GM13976 (cell line): Measurements from ENCODE around the gene CYP4F3.

ENCODE experiments used
- DNase-seq: peaks from one replicate; pipeline ENCODE4 v3.0.0; 2012; ENCODE audit warnings: low spot score
- in situ Hi-C: fragments of 300-500 bp; cut with MboI; formaldehyde crosslinking; loops from one replicate; pipeline ENCODE4 v1.12.0; 2022; ENCODE audit warnings: low sequenced_read_pairs, mixed read lengths, inconsistent platforms; ENCODE audit not compliant: unreplicated experiment
- TF ChIP-seq, protein P1 (sequence below): IDR thresholded peaks from 2 replicates; pipeline ENCODE4 v1.5.1; 2012; ENCODE audit warnings: borderline replicate concordance, mild to moderate bottlenecking; ENCODE audit not compliant: insufficient read depth; ENCODE audit errors: extremely low read depth, missing control alignments, control extremely low read depth

The CYP4F3 gene

DNA sequence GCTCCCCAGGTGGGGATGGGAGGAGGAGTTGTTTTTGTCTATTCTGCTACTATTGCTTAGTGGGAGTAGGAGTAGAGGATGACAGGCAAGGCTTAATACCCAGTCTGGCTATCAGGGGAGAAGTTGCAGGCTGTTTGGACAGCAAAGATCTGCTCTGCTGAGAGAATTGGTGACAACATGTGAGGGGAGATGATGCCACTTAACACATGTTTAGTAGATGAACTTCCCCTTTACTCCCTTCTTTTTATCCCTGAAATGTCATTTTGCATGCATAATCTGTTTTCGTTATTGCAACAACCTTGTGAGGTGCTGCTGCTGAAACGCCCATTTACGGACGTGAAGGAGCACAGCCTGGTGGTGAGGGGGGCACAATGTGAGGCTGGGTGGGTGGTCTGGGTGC, 29.2 kb downstream of the CYP4F3 start:
- no peak for DNase-seq
- in situ Hi-C loops, result no loop called here
- TF ChIP-seq, protein P1, sequence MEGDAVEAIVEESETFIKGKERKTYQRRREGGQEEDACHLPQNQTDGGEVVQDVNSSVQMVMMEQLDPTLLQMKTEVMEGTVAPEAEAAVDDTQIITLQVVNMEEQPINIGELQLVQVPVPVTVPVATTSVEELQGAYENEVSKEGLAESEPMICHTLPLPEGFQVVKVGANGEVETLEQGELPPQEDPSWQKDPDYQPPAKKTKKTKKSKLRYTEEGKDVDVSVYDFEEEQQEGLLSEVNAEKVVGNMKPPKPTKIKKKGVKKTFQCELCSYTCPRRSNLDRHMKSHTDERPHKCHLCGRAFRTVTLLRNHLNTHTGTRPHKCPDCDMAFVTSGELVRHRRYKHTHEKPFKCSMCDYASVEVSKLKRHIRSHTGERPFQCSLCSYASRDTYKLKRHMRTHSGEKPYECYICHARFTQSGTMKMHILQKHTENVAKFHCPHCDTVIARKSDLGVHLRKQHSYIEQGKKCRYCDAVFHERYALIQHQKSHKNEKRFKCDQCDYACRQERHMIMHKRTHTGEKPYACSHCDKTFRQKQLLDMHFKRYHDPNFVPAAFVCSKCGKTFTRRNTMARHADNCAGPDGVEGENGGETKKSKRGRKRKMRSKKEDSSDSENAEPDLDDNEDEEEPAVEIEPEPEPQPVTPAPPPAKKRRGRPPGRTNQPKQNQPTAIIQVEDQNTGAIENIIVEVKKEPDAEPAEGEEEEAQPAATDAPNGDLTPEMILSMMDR, result no peak

DNA sequence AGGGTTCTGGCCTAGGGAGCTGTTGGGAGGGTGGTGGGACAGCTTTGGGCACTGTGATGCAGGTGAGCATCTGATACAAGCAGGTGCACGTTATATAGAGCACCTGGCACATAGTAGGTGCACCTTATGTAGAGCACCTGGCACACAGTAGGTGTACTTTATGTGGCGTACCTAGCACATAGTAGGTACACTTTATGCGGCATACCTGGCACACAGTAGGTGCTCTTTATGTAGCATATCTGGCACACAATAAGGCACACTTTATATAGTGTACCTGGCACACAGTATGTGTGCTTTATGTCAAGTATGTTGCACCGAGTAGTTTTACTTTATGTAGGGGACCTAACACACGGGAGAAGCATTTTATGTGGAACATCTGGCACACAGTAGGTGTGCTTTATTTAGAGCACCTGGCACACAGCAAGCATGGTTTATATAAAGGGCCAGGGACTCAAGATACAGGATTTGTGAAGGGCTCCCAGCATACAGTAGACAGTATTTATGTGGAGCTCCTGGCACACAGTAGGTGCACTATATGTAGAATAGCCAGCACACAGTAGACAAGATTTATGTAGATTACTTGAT, 30.6 kb downstream of the CYP4F3 start:
- in situ Hi-C loops, result no loop called here
- TF ChIP-seq, protein P1, result no peak
- DNase-seq, result no peak

DNA sequence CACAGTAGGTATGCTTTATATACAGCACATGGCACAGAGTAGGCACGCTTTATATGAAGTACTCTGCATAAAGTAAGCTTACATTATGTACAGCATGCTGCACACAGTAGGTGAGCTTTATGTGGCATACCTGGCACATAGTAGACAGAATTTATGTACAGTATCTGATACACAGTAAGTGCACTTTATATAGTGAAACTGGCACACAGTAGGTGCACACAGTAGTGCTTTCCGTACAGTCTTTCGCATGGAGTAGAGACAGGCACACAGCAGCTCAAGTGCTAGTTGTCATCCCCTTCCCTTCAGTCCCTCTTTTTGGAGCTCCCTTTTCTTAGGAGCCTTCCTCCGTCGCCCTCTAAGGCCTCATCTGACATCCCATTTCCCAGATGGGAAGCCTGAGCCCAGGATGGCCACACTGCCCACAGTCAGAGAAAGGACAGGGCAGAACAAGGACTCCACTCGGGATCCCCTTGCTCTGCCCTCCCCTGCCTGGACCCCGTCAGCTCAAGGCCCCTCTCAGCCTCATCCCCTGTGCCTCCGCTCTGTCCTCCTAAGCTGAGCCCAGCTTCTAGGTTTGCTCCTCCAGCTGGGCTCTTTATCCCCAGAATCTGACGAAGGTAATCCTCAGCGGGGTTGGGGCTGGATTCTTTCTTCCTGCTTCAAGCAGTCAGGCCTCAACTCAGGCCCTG, 31.3 kb downstream of the CYP4F3 start:
- in situ Hi-C loops, result no loop called here
- DNase-seq, result no peak
- TF ChIP-seq, protein P1, result no peak

DNA sequence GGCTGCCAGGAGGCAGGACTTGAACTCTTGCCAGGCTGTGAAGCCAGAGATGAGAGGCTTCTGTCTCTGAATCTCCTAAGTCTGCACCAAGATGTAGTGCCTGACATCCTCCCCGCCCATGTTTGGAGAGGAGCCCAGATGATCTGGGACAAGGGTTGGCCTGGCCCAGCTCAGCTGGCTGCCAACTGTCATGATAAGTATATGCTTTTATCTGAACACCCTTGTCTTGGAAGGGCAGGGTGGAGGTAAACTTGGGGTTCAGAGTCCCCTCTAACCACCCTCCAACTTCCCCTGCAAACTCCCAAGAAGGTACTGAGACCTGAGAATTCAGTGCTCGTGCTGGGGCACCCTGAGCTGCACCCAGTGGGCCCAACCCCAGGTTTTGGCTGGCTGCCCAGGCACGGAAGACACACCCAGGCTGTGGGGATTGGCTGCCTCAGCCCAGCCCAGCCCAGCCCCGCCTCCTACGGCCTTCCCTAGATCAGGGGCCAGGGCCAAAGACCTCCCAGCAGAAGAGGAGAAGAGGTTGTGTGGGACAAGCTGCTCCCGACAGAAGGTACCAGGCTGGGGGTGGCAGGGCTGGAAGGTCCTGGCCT, 32.0 kb downstream of the CYP4F3 start, which contains the start of gene CYP4F12:
CYP4F12 (plus strand) TSS at position 508 of the 596 bp plus-strand sequence. CDS start 443 bp downstream, outside the sequence.
- in situ Hi-C loops, result no loop called here
- TF ChIP-seq, protein P1, result no peak
- no peak for DNase-seq

DNA sequence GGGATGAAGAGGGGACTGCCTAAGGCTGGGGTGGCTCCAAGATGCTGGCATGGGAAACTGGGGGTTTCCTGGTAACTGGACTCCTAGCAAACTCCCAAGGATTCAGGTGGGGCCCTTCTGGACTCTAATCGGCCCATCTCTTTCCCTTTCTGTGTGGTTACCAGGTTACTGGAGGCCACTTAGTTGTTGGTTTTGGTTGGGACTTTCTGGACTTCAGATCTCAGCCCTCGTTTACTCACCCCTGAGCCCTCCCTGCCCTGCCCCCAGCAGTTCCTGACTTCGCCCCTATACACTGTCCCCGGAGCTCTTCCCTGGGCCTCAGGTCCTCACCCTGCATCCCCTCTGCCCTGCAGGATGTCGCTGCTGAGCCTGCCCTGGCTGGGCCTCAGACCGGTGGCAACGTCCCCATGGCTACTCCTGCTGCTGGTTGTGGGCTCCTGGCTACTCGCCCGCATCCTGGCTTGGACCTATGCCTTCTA, 32.5 kb downstream of the CYP4F3 start:
- no peak for DNase-seq
- TF ChIP-seq, protein P1, result no peak
- in situ Hi-C loops, result no loop called here

DNA sequence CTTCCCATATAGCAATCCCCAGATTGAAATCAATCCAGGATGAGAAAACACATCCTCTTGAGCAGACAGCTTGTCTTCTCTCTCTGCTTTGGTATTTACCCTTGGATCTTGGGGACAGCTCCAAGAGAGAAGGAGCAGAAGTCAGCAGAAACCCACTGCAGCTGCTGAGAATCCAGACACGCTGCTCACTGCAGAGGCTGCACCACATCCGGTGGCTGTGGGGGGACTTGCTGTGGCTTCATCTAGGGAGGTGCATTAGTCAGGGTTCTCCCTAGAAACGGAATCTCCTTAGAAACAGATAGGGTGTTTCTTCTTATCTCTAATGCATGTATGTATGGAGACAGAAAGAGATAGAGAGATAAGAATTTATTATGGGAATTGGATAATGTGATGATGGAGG, 34.9 kb downstream of the CYP4F3 start:
- TF ChIP-seq, protein P1, result no peak
- DNase-seq, result no peak
- in situ Hi-C loops, result loop anchor here (5.0 kb wide), 1 partner anchor 102 kb away; no protein-coding TSS in a partner anchor
